ENCODE measurements around the gene TTLL6. TPM values are rescaled to one million over a fixed set of nuclear protein-coding genes. Genes with fewer than 3 reads are reported as not detected.
"Not testable (repeated sequence)": the region's sequence is repeated elsewhere in the genome, so short reads cannot be mapped to it uniquely, and the experiment has no call there.

Gene TTLL6
- total RNA-seq, 1 donor from 2014 or later, result not detected

- DNase-seq (ENCODE audit: low spot score in 2 of 2) (no peak), FAIRE-seq (no peak)
These were observed 90.7 kb downstream of the TTLL6 start for GRCh38 chr17:48726114-48726915.

GRCh38 chr17:48725288-48726064 lies 91.6 kb downstream of the TTLL6 start:
- FAIRE-seq (no peak), DNase-seq (ENCODE audit: low spot score in 2 of 2) (no peak)

- FAIRE-seq (no peak), DNase-seq (ENCODE audit: low spot score in 2 of 2) (no peak)
These were observed 92.1 kb downstream of the TTLL6 start for GRCh38 chr17:48725004-48725287.

- no peak for FAIRE-seq
- peak in 1 of 2 donors; percentile 55 for DNase-seq (ENCODE audit: low spot score in 2 of 2)
These were observed 92.6 kb downstream of the TTLL6 start for GRCh38 chr17:48724251-48725003.

- no peak for DNase-seq (ENCODE audit: low spot score in 2 of 2)
- no peak for FAIRE-seq
These were observed 93.4 kb downstream of the TTLL6 start for GRCh38 chr17:48723423-48724250.

- DNase-seq (ENCODE audit: low spot score in 2 of 2), result no peak
- no peak for FAIRE-seq
These were observed 94.1 kb downstream of the TTLL6 start, which contains the start of gene PRAC2 for GRCh38 chr17:48722915-48723422. Gene PRAC2, plus strand, starts transcription at chr17:48723185. Its CDS starts 1,226 bp downstream, at chr17:48724411.

- FAIRE-seq (no peak), DNase-seq (ENCODE audit: low spot score in 2 of 2) (no peak)
These were observed 94.7 kb downstream of the TTLL6 start, which contains the start of gene PRAC1 for GRCh38 chr17:48722201-48722907. Gene PRAC1, minus strand, starts transcription at chr17:48722518. Its CDS starts 126 bp downstream, at chr17:48722392.

- no peak for DNase-seq (ENCODE audit: low spot score in 2 of 2)
- no peak for FAIRE-seq
These were observed 96.0 kb downstream of the TTLL6 start for GRCh38 chr17:48721009-48721402.

- no peak for DNase-seq (ENCODE audit: low spot score in 2 of 2)
These were observed 96.6 kb downstream of the TTLL6 start for GRCh38 chr17:48720266-48721008.

GRCh38 chr17:48719642-48720265 lies 97.3 kb downstream of the TTLL6 start:
- FAIRE-seq (no peak), DNase-seq (ENCODE audit: low spot score in 2 of 2) (no peak)

More at GRCh38 chr17:48720266-48721008, 96.6 kb downstream of the TTLL6 start:
- no peak for FAIRE-seq

- no peak for FAIRE-seq
- no peak for DNase-seq (ENCODE audit: low spot score in 2 of 2)
These were observed 98.0 kb downstream of the TTLL6 start for GRCh38 chr17:48718761-48719641.

GRCh38 chr17:48718227-48718760 lies 98.7 kb downstream of the TTLL6 start:
- DNase-seq (ENCODE audit: low spot score in 2 of 2) (no peak), FAIRE-seq (no peak)

- DNase-seq (ENCODE audit: low spot score in 2 of 2) (no peak), FAIRE-seq (no peak)
These were observed 99.4 kb downstream of the TTLL6 start for GRCh38 chr17:48717367-48718226.

GRCh38 chr17:48716549-48716948 lies 100.5 kb downstream of the TTLL6 start:
- not testable (repeated sequence) for FAIRE-seq; DNase-seq (ENCODE audit: low spot score in 2 of 2)

GRCh38 chr17:48715496-48716399 lies 101.3 kb downstream of the TTLL6 start:
- no peak for FAIRE-seq
- DNase-seq (ENCODE audit: low spot score in 2 of 2), result no peak
